ENCODE results near the gene CST11.

The CST11 gene

GRCh38 chr20:23413862-23414422 lies 38.7 kb downstream of the CST11 start:
- Histone ChIP-seq H3K27me3 (no peaks in the 10 kb centered on the region), H3K27ac (no peak overlapping the region), H3K4me1 (ENCODE audit: control insufficient read depth in 1 of 2, insufficient read depth in 1 of 2, low read depth in 1 of 2, low read length in 1 of 2) (no peaks in the 10 kb centered on the region), H3K4me3 (ENCODE audit: low read depth in 1 of 2, low read length in 1 of 2) (no peak overlapping the region), H3K9me3 (no peaks in the 10 kb centered on the region), H3K36me3 (no peaks in the 10 kb centered on the region)
- TF ChIP-seq CTCF (IDR thresholded peaks at IDR 0.05): no peak

GRCh38 chr20:23412026-23412425 lies 40.6 kb downstream of the CST11 start:
- Histone ChIP-seq H3K27me3 (no peaks in the 10 kb centered on the region), H3K9me3 (no peaks in the 10 kb centered on the region), H3K4me1 (ENCODE audit: control insufficient read depth in 1 of 2, insufficient read depth in 1 of 2, low read depth in 1 of 2, low read length in 1 of 2) (no peaks in the 10 kb centered on the region), H3K4me3 (ENCODE audit: low read depth in 1 of 2, low read length in 1 of 2) (no peak overlapping the region), H3K36me3 (no peaks in the 10 kb centered on the region), H3K27ac (no peak overlapping the region)
- TF ChIP-seq CTCF (IDR thresholded peaks at IDR 0.05): no peak

GRCh38 chr20:23410916-23411695 lies 41.6 kb downstream of the CST11 start:
- Histone ChIP-seq H3K4me1 (ENCODE audit: control insufficient read depth in 1 of 2, insufficient read depth in 1 of 2, low read depth in 1 of 2, low read length in 1 of 2) (no peaks in the 10 kb centered on the region), H3K27ac (no peak overlapping the region), H3K36me3 (no peaks in the 10 kb centered on the region), H3K27me3 (no peaks in the 10 kb centered on the region), H3K9me3 (no peaks in the 10 kb centered on the region), H3K4me3 (ENCODE audit: low read depth in 1 of 2, low read length in 1 of 2) (no peak overlapping the region)
- TF ChIP-seq CTCF (IDR thresholded peaks at IDR 0.05): no peak

GRCh38 chr20:23409800-23410199 lies 42.9 kb downstream of the CST11 start:
- H3K4me3 ChIP-seq (ENCODE audit: low read depth in 1 of 2, low read length in 1 of 2): no peak overlapping the region
- H3K4me1 ChIP-seq (ENCODE audit: control insufficient read depth in 1 of 2, insufficient read depth in 1 of 2, low read depth in 1 of 2, low read length in 1 of 2): peaks cover 0 to under 1% of the 10 kb centered on the region in 2 experiments
- H3K36me3 ChIP-seq: no peaks in the 10 kb centered on the region
- no peaks in the 10 kb centered on the region for H3K27me3 ChIP-seq
- H3K9me3 ChIP-seq: no peaks in the 10 kb centered on the region
- H3K27ac ChIP-seq: no peak overlapping the region
- no peak for TF ChIP-seq CTCF (IDR thresholded peaks at IDR 0.05)

- H3K4me1 ChIP-seq (ENCODE audit: control insufficient read depth in 1 of 2, insufficient read depth in 1 of 2, low read depth in 1 of 2, low read length in 1 of 2): peaks cover 7 to 9% of the 10 kb centered on the region in 2 experiments
- H3K27me3 ChIP-seq: no peaks in the 10 kb centered on the region
- H3K36me3 ChIP-seq: no peaks in the 10 kb centered on the region
- H3K4me3 ChIP-seq (ENCODE audit: low read depth in 1 of 2, low read length in 1 of 2): no peak overlapping the region
- no peaks in the 10 kb centered on the region for H3K9me3 ChIP-seq
- H3K27ac ChIP-seq: no peak overlapping the region
- TF ChIP-seq CTCF (IDR thresholded peaks at IDR 0.05): no peak
These were observed 43.7 kb downstream of the CST11 start for GRCh38 chr20:23408957-23409356.
